WTC11 (cell line): ENCODE measurements around the gene ZNF322.

Experiments used
- CTCF ChIP-seq: fragments of 200-600 bp; IDR thresholded peaks from 2 replicates; pipeline ENCODE4 v1.8.0; 2022; ENCODE audit warnings: antibody characterized with exemption
- IRF1 ChIP-seq: sonication (generic); formaldehyde crosslinking; IDR thresholded peaks from 2 replicates; pipeline ENCODE4 v1.8.0; 2023; ENCODE audit warnings: missing genetic modification reagents
- MAX ChIP-seq: sonication (generic); formaldehyde crosslinking; IDR thresholded peaks from 2 replicates; pipeline ENCODE4 v1.8.0; 2022; ENCODE audit warnings: mild to moderate bottlenecking, missing genetic modification reagents
- NFE2L1 ChIP-seq: sonication (generic); formaldehyde crosslinking; IDR thresholded peaks from 2 replicates; pipeline ENCODE4 v1.8.1; 2023; ENCODE audit warnings: missing genetic modification reagents
- PRRX2 ChIP-seq: fragments of 250-450 bp; sonication (Bioruptor Pico); IDR thresholded peaks from 2 replicates; pipeline ENCODE4 v1.8.0; 2021; ENCODE audit warnings: mild to moderate bottlenecking
- TEAD4 ChIP-seq: sonication (generic); formaldehyde crosslinking; IDR thresholded peaks from 2 replicates; pipeline ENCODE4 v1.8.0; 2022; ENCODE audit warnings: mild to moderate bottlenecking, missing genetic modification reagents

DNA sequence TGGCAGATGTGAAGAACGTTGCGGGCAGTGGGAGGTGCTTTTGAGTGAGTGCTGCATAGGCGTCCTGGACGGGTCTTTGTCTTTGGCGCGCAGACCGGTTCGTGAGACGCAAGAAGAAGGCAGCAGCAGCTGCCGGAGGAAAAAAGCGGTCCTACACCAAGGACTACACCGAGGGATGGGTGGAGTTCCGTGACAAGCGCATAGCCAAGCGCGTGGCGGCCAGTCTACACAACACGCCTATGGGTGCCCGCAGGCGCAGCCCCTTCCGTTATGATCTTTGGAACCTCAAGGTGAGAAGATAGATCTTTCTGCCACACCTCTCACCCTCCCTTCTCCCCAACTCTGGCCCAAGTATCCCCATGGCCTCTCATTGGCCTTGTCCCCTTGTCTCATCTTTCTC is 61.7 kb downstream of the ZNF322 start:
- TF ChIP-seq PRRX2 (CRISPR knock-in tag) = no peak
- no peak for TF ChIP-seq NFE2L1 (CRISPR knock-in tag)
- no peak for TF ChIP-seq CTCF
- no peak for TF ChIP-seq IRF1 (CRISPR knock-in tag)
- TF ChIP-seq TEAD4 (CRISPR knock-in tag) = no peak
- TF ChIP-seq MAX (CRISPR knock-in tag) = no peak
